Activated naive CD8-positive, alpha-beta T cell treated with anti-CD3 and anti-CD28 coated beads, Interleukin-2, amount 50 U/mL, for 16 hours (primary cell): ENCODE data around the gene NRCAM.

Source experiments
- DNase-seq: peaks from one replicate; pipeline ENCODE4 v3.0.0-alpha.2; 2020; ENCODE audit warnings: low read depth, low spot score

The NRCAM gene

DNA sequence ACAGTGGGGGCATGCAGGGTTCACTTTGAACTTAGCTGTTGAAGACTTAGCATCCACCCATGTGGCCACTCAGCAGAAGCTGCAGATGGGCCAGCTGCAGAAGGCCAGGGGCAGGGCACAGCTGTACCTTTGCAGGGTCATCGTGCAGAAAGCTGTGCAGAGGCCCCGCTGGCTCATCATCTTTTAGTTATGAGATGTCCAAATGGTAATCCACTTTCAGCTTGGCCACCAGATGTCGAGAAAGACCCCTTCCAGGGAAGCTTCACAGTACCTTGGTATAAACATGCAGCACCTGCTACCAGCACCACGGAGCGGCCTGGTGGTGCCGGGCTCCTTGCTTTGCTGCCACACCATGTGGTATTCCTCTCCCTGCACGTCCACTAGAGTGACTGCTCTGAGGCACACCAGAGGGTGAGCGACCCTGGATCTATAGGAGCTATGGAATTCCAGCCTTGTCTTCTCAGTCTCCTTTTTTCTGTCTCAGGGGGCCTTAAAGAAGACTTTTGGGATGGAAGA is 251.9 kb downstream of the NRCAM start:
- no peak for DNase-seq

GRCh38 chr7:108203537-108203936 is 252.7 kb downstream of the NRCAM start:
- no peak for DNase-seq

- DNase-seq = no peak
Observed at GRCh38 chr7:108202743-108203142, 253.5 kb downstream of the NRCAM start.

- no peak for DNase-seq
Observed at GRCh38 chr7:108201766-108202165, 254.5 kb downstream of the NRCAM start.

- DNase-seq = no peak
Observed at GRCh38 chr7:108200326-108200725, 255.9 kb downstream of the NRCAM start.

- no peak for DNase-seq
Observed at GRCh38 chr7:108197371-108198091, 258.7 kb downstream of the NRCAM start.

DNA sequence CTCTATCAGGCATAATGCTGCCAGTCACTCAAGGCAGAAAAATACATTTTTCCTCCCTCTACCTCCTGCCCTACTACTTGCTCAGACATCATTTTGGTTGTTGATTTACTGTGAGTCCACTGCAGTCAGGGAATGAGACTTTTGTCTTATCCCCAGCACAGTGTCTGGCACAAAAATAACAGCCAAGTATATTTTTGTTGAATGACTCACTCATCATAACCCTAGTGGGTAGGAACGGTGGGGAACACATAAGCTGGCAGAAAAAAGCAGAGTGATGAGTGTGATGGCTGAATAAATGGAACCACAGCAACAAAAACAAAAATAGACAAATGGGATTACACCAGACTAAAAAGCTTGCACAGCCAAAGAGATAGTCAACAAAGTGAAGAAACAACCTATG is 260.2 kb downstream of the NRCAM start:
- no peak for DNase-seq

- DNase-seq = no peak
Observed at GRCh38 chr7:108193594-108194498, 262.4 kb downstream of the NRCAM start.

DNA sequence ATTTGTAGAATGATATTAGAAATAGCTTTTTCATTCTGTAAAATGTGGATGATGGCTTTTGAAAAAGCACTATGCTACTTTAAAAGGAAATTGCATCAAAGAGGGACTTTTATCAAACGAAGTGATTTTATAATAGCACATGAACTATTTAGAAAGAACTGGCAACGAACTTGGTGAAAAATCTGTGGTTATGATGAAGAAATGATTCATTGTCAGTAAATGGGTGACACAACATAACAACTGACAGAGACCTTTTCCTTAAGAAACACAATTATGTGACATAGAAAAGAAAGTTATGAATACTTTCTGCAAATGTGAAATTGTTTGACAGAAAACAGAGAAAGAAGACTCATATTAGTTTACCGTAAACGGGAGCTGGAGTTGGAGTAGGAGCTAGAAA is 265.3 kb downstream of the NRCAM start:
- DNase-seq = no peak

GRCh38 chr7:108189733-108190388 is 266.4 kb downstream of the NRCAM start:
- DNase-seq = no peak

DNA sequence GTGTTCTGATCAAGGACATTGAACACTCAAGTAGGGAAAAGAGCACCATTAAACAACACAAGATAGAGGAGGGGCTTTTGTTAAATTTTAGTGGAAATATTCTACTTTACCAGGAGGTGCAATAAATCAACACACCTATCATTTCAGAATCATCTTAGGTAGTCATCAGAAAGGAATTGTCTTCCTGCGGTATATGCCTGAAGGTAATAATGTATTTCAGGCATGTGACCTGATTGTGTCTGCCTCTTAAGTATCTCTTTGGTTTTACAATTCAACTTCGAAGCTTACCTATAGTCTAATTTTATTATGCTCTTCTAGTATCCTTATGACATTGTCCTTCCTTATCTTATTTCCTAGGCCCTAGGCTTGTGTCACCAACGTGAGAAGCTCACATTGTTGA is 267.5 kb downstream of the NRCAM start:
- no peak for DNase-seq

DNA sequence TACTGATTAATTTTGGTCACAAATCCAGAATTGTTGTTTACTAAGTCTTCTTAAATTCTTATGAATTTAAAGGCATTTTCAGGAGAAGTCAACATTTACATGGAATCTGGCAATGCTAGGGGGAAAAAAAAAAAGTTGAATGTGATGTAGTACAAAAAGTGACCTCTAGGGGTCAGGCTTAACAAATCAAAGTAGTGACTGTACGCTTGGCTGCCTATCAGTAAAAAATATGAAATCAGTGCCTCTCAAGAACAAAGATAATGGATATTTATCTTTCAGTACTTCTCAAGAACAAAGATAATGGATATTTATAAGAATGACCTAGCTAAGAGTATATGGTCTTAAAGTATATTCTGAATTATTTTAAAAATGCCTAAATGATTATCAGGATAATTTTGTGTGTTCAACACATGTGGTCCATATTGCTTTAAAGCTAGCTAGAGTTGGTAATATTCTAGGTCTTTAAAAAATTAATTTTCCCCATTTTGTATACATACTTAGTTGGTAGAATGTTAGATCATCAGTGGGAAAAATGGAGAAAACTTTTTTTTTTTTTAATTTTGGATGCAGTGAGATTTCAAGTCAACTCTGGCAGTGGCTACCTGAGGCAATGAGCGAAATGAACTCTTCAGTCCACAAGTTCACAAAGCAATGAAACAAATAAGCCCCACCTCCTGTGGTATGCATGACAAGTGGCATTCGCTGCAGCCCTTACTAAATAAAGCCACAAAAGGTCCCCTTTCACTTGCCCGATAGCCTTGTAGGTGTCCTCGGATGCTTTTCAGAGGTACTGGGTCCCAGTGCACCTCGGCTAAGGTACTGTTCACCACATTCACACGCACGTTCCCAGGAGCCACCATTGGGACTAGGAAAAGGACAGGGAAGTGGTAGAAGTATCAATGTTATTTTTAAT is 274.9 kb downstream of the NRCAM start:
- no peak for DNase-seq

DNA sequence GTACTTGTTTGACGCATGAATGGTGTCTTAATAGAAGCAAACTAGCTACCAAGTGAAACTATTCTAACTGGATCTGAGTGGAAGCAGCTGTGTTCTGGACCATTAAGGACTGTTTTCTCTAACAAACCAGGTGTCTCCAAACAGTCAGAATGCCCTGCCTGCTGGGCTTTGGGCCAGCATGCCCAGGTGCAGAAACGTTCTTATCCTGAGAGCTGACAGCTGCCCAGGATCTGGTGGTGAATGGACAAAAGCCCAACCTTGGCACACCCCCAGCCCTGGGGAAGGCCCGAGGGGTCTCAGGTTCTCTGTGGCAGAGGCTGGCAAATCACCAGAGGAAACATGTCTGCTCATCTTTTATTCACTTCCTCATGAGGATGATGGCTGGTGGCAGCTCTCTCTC is 277.8 kb downstream of the NRCAM start:
- no peak for DNase-seq

- no peak for DNase-seq
Observed at GRCh38 chr7:108171164-108171563, 285.1 kb downstream of the NRCAM start.

GRCh38 chr7:108170251-108170650 is 286.0 kb downstream of the NRCAM start:
- DNase-seq = no peak

- DNase-seq = no peak
Observed at GRCh38 chr7:108167460-108167859, 288.8 kb downstream of the NRCAM start.

- DNase-seq = no peak
Observed at GRCh38 chr7:108166687-108167086, 289.5 kb downstream of the NRCAM start.

DNA sequence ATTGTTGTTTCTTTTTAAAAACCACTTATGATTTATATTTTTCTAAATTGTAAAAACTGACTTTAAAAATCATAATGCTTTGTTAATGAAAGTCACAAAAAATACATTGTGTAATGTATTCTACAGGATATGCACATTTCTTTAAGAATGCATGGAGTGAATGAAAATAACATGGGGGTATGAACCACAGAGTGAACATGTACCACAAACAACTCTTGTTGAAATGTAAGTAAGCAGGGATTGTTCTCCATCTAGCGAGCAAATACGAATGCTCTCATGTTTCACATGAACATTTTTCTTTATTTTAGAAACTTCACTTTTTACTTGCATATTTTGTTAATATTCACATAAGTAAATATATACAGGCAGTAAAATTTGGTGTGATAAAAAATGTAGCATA is 290.5 kb downstream of the NRCAM start:
- DNase-seq = no peak

DNA sequence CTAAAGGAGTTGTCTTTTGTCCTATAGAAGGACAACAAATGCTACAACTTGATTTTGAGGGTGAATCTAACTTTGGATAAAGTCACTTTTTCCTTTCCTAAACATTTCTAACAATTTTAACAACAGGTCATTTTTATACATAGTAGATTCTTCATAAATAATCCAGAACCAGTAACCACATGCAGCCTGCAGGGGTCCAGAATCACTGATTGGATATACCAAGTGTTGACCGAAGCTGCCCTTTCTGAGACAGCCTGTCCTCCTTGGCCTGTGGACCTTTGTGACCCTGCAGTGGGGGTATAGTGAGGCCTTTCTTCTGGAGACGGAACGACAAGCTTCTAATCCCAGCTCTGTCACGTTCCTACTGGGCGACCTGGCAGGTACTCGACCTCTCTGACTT is 291.3 kb downstream of the NRCAM start:
- DNase-seq = no peak

DNA sequence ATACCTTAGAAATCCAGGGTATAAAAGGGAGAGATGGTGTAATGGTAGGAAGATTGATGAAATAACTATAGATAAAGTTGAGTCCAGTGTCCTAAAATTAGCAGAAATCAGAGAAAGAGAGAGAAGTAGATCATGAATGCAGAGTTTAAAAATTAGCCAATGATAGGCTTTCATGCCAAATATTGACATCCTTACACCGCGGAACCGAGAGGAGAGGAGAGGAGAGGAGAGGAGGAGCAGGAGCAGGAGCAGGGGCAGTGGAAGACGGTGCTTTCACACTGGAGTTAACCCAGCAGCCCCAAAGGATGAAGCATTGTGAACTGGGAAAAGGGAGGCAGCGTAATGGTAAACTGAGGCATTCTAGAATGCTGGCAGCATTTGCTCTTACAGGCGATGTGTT is 291.9 kb downstream of the NRCAM start:
- no peak for DNase-seq

GRCh38 chr7:108158776-108159175 is 297.5 kb downstream of the NRCAM start:
- no peak for DNase-seq
